ENCODE results near the gene COMMD8. TPM values are rescaled to one million over a fixed set of nuclear protein-coding genes. Genes with fewer than 3 reads are reported as not detected.
A peak's percentile ranks its signal among the peaks of the same experiment; 100 is the strongest.

COMMD8 gene
- total RNA-seq (13.8 TPM), polyA plus RNA-seq (ENCODE audit: insufficient read depth in 1 of 8, insufficient read length in 8 of 8, low replicate concordance in 1 of 8) (10 to 100 TPM; 15.1 to 19.1 (median 16.9) TPM)
- long read RNA-seq, donor 1, transcript COMMD8-201 (5 exons, 1,469 nt) = major isoform, 7 of 7 reads
- long read RNA-seq, donor 1, partial matches to known transcripts = 0 of 7 reads
- long read RNA-seq, donor 1, other reads (novel, unspliced or antisense) = 0 of 7 reads
- long read RNA-seq, donor 2 = 0 reads
- long read RNA-seq, donor 3, transcript COMMD8-201 (5 exons, 1,469 nt) = major isoform, 18 of 18 reads
- long read RNA-seq, donor 3, partial matches to known transcripts = 0 of 18 reads
- long read RNA-seq, donor 3, other reads (novel, unspliced or antisense) = 0 of 18 reads
- long read RNA-seq, donor 4, transcript COMMD8-201 (5 exons, 1,469 nt) = major isoform, 10 of 10 reads
- long read RNA-seq, donor 4, partial matches to known transcripts = 0 of 10 reads
- long read RNA-seq, donor 4, other reads (novel, unspliced or antisense) = 0 of 10 reads
- long read RNA-seq, donor 5, transcript COMMD8-201 (5 exons, 1,469 nt) = major isoform, 21 of 21 reads
- long read RNA-seq, donor 5, partial matches to known transcripts = 0 of 21 reads
- long read RNA-seq, donor 5, other reads (novel, unspliced or antisense) = 0 of 21 reads
- long read RNA-seq, donor 6, transcript COMMD8-201 (5 exons, 1,469 nt) = major isoform, 15 of 15 reads
- long read RNA-seq, donor 6, partial matches to known transcripts = 0 of 15 reads
- long read RNA-seq, donor 6, other reads (novel, unspliced or antisense) = 0 of 15 reads
- long read RNA-seq, donor 7, transcript COMMD8-201 (5 exons, 1,469 nt) = major isoform, 11 of 12 reads
- long read RNA-seq, donor 7, partial matches to known transcripts = 0 of 12 reads
- long read RNA-seq, donor 7, other reads (novel, unspliced or antisense) = 0 of 12 reads
- long read RNA-seq, donor 8, transcript COMMD8-201 (5 exons, 1,469 nt) = major isoform, 9 of 9 reads
- long read RNA-seq, donor 8, partial matches to known transcripts = 0 of 9 reads
- long read RNA-seq, donor 8, other reads (novel, unspliced or antisense) = 0 of 9 reads
- long read RNA-seq, donor 9, transcript COMMD8-201 (5 exons, 1,469 nt) = major isoform, 14 of 14 reads
- long read RNA-seq, donor 9, partial matches to known transcripts = 0 of 14 reads
- long read RNA-seq, donor 9, other reads (novel, unspliced or antisense) = 0 of 14 reads
- long read RNA-seq, donor 10, transcript COMMD8-201 (5 exons, 1,469 nt) = major isoform, 11 of 11 reads
- long read RNA-seq, donor 10, partial matches to known transcripts = 0 of 11 reads
- long read RNA-seq, donor 10, other reads (novel, unspliced or antisense) = 0 of 11 reads
- long read RNA-seq, donor 11, transcript COMMD8-201 (5 exons, 1,469 nt) = major isoform, 9 of 9 reads
- long read RNA-seq, donor 11, partial matches to known transcripts = 0 of 9 reads
- long read RNA-seq, donor 11, other reads (novel, unspliced or antisense) = 0 of 9 reads

GRCh38 chr4:47463235-47463956 is at the start of gene COMMD8:
COMMD8 (minus strand) TSS chr4:47463702; CDS start chr4:47463651, 51 bp downstream.
- peak; percentile 98 for DNase-seq
- Histone ChIP-seq H3K27ac (ENCODE audit: low read length) (no peak within 1 kb of the TSS), H3K27me3 (ENCODE audit: control insufficient read depth, insufficient read depth, low read length) (no peaks in the 10 kb centered on the region), H3K4me1 (ENCODE audit: control insufficient read depth, insufficient read depth, low read length) (peaks cover 4% of the 10 kb centered on the region), H3K4me3 (ENCODE audit: low read length) (peak within 1 kb of the TSS; percentile 83), H3K36me3 (ENCODE audit: control insufficient read depth, insufficient read depth, low read length) (no peaks in the 10 kb centered on the region), H3K9me3 (replicated peaks; ENCODE audit: control insufficient read depth, low read depth, low read length) (no peaks in the 10 kb centered on the region)
- WGBS (ENCODE audit: insufficient coverage) = 0% methylated on average over 36 of the region's 51 CpGs

GRCh38 chr4:47510506-47511143 is 47.1 kb upstream of the COMMD8 start:
- DNase-seq = peak; percentile 35
- no peak overlapping the region for H3K27ac ChIP-seq (ENCODE audit: low read length)
- no peaks in the 10 kb centered on the region for H3K27me3 ChIP-seq (ENCODE audit: control insufficient read depth, insufficient read depth, low read length)
- H3K4me1 ChIP-seq (ENCODE audit: control insufficient read depth, insufficient read depth, low read length) = no peaks in the 10 kb centered on the region
- no peak overlapping the region for H3K4me3 ChIP-seq (ENCODE audit: low read length)
- no peaks in the 10 kb centered on the region for H3K9me3 ChIP-seq (replicated peaks; ENCODE audit: control insufficient read depth, low read depth, low read length)
- whole genome bisulfite sequencing (ENCODE audit: insufficient coverage) = no CpG with 5 or more reads among the region's 2 CpGs
- peaks cover 8% of the 10 kb centered on the region for H3K36me3 ChIP-seq (ENCODE audit: control insufficient read depth, insufficient read depth, low read length)

- Histone ChIP-seq H3K27ac (ENCODE audit: low read length) (no peak overlapping the region), H3K27me3 (ENCODE audit: control insufficient read depth, insufficient read depth, low read length) (no peaks in the 10 kb centered on the region), H3K36me3 (ENCODE audit: control insufficient read depth, insufficient read depth, low read length) (no peaks in the 10 kb centered on the region), H3K9me3 (replicated peaks; ENCODE audit: control insufficient read depth, low read depth, low read length) (no peaks in the 10 kb centered on the region), H3K4me1 (ENCODE audit: control insufficient read depth, insufficient read depth, low read length) (no peaks in the 10 kb centered on the region), H3K4me3 (ENCODE audit: low read length) (no peak overlapping the region)
- WGBS (ENCODE audit: insufficient coverage) = no CpG with 5 or more reads among the region's 3 CpGs
- no peak for DNase-seq
Observed at GRCh38 chr4:47505666-47506065, 42.2 kb upstream of the COMMD8 start.

- Histone ChIP-seq H3K4me1 (ENCODE audit: control insufficient read depth, insufficient read depth, low read length) (no peaks in the 10 kb centered on the region), H3K9me3 (replicated peaks; ENCODE audit: control insufficient read depth, low read depth, low read length) (no peaks in the 10 kb centered on the region), H3K4me3 (ENCODE audit: low read length) (no peak overlapping the region), H3K36me3 (ENCODE audit: control insufficient read depth, insufficient read depth, low read length) (no peaks in the 10 kb centered on the region), H3K27me3 (ENCODE audit: control insufficient read depth, insufficient read depth, low read length) (no peaks in the 10 kb centered on the region), H3K27ac (ENCODE audit: low read length) (no peak overlapping the region)
- no CpG with 5 or more reads among the region's 3 CpGs for WGBS (ENCODE audit: insufficient coverage)
- no peak for DNase-seq
Observed at GRCh38 chr4:47505147-47505546, 41.6 kb upstream of the COMMD8 start.

GRCh38 chr4:47500776-47501175 is 37.3 kb upstream of the COMMD8 start:
- H3K4me3 ChIP-seq (ENCODE audit: low read length) = no peak overlapping the region
- H3K4me1 ChIP-seq (ENCODE audit: control insufficient read depth, insufficient read depth, low read length) = no peaks in the 10 kb centered on the region
- no peak for DNase-seq
- no peaks in the 10 kb centered on the region for H3K36me3 ChIP-seq (ENCODE audit: control insufficient read depth, insufficient read depth, low read length)
- 56% methylated on average over 3 of the region's 3 CpGs for WGBS (ENCODE audit: insufficient coverage)
- H3K9me3 ChIP-seq (replicated peaks; ENCODE audit: control insufficient read depth, low read depth, low read length) = no peaks in the 10 kb centered on the region
- no peak overlapping the region for H3K27ac ChIP-seq (ENCODE audit: low read length)
- no peaks in the 10 kb centered on the region for H3K27me3 ChIP-seq (ENCODE audit: control insufficient read depth, insufficient read depth, low read length)

GRCh38 chr4:47499700-47500099 is 36.2 kb upstream of the COMMD8 start:
- DNase-seq = peak; percentile 27
- Histone ChIP-seq H3K4me1 (ENCODE audit: control insufficient read depth, insufficient read depth, low read length) (no peaks in the 10 kb centered on the region), H3K36me3 (ENCODE audit: control insufficient read depth, insufficient read depth, low read length) (no peaks in the 10 kb centered on the region), H3K4me3 (ENCODE audit: low read length) (no peak overlapping the region), H3K9me3 (replicated peaks; ENCODE audit: control insufficient read depth, low read depth, low read length) (no peaks in the 10 kb centered on the region), H3K27ac (ENCODE audit: low read length) (peak overlapping the region; percentile 14), H3K27me3 (ENCODE audit: control insufficient read depth, insufficient read depth, low read length) (no peaks in the 10 kb centered on the region)
- no CpG with 5 or more reads among the region's 2 CpGs for WGBS (ENCODE audit: insufficient coverage)

- Histone ChIP-seq H3K4me3 (ENCODE audit: low read length) (no peak overlapping the region), H3K9me3 (replicated peaks; ENCODE audit: control insufficient read depth, low read depth, low read length) (no peaks in the 10 kb centered on the region), H3K4me1 (ENCODE audit: control insufficient read depth, insufficient read depth, low read length) (no peaks in the 10 kb centered on the region), H3K27me3 (ENCODE audit: control insufficient read depth, insufficient read depth, low read length) (no peaks in the 10 kb centered on the region), H3K36me3 (ENCODE audit: control insufficient read depth, insufficient read depth, low read length) (no peaks in the 10 kb centered on the region), H3K27ac (ENCODE audit: low read length) (no peak overlapping the region)
- no peak for DNase-seq
- no CpG with 5 or more reads among the region's 6 CpGs for WGBS (ENCODE audit: insufficient coverage)
Observed at GRCh38 chr4:47498899-47499298, 35.4 kb upstream of the COMMD8 start.

GRCh38 chr4:47494124-47494430 is 30.6 kb upstream of the COMMD8 start:
- no peak overlapping the region for H3K4me3 ChIP-seq (ENCODE audit: low read length)
- no peaks in the 10 kb centered on the region for H3K36me3 ChIP-seq (ENCODE audit: control insufficient read depth, insufficient read depth, low read length)
- H3K27me3 ChIP-seq (ENCODE audit: control insufficient read depth, insufficient read depth, low read length) = no peaks in the 10 kb centered on the region
- no peak overlapping the region for H3K27ac ChIP-seq (ENCODE audit: low read length)
- peaks cover 2% of the 10 kb centered on the region for H3K4me1 ChIP-seq (ENCODE audit: control insufficient read depth, insufficient read depth, low read length)
- no peaks in the 10 kb centered on the region for H3K9me3 ChIP-seq (replicated peaks; ENCODE audit: control insufficient read depth, low read depth, low read length)
- no peak for DNase-seq
- WGBS (ENCODE audit: insufficient coverage) = 0% methylated on average over 1 of the region's 4 CpGs
